K562 (cell line): ENCODE data around the gene TUBGCP6. TPM values are rescaled to one million over a fixed set of nuclear protein-coding genes. Genes with fewer than 3 reads are reported as not detected.

ENCODE experiments used
- ARHGAP35 ChIP-seq: fragments of 450-650 bp; IDR thresholded peaks from 2 replicates; pipeline ENCODE4 v1.6.1; 2018; ENCODE audit not compliant: partially characterized antibody
- BCOR ChIP-seq: fragments of 450-650 bp; IDR thresholded peaks from 2 replicates; pipeline ENCODE4 v1.6.1; 2016
- EP400 ChIP-seq: fragments of 450-650 bp; IDR thresholded peaks from 2 replicates; pipeline ENCODE4 v1.6.1; 2017; ENCODE audit warnings: antibody characterized with exemption, mild to moderate bottlenecking, moderate library complexity
- MAFG ChIP-seq: fragments of 450-650 bp; conservative IDR thresholded peaks from 2 replicates; pipeline ENCODE4 v1.6.1; 2016; ENCODE audit warnings: missing genetic modification characterization, missing compliant biosample characterization
- MITF ChIP-seq: IDR thresholded peaks from 2 replicates; pipeline ENCODE4 v1.6.1; 2014; ENCODE audit warnings: antibody characterized with exemption
- MTA2 ChIP-seq: fragments of 450-650 bp; IDR thresholded peaks from 2 replicates; pipeline ENCODE4 v1.6.1; 2016; ENCODE audit warnings: low read depth
- NR2C1 ChIP-seq, 2 experiments: fragments of 450-650 bp; IDR thresholded peaks; 2 replicates each; pipeline ENCODE4 v1.6.1; 2017; ENCODE audit warnings: mild to moderate bottlenecking in 2 of 2, antibody characterized with exemption in 1 of 2, inconsistent platforms in 1 of 2, missing compliant biosample characterization in 1 of 2, missing genetic modification characterization in 1 of 2
- POLR2B ChIP-seq: fragments of 450-650 bp; IDR thresholded peaks from 2 replicates; pipeline ENCODE4 v1.6.1; 2018; ENCODE audit warnings: low read depth; ENCODE audit not compliant: partially characterized antibody
- PURB ChIP-seq: sonication (generic); formaldehyde crosslinking; IDR thresholded peaks from 2 replicates; pipeline ENCODE4 v1.9.0; 2021; ENCODE audit warnings: low read depth, mild to moderate bottlenecking, missing genetic modification reagents
- REST ChIP-seq, 2 experiments: fragments of 450-650 bp; formaldehyde crosslinking in 1 of 2; IDR thresholded peaks; 2 replicates each; pipeline versions ENCODE4 v1.4.0 to v1.6.1; 2014 to 2020; ENCODE audit warnings: mild to moderate bottlenecking in 2 of 2, borderline replicate concordance in 1 of 2, low read depth in 1 of 2
- SREBF1 ChIP-seq: fragments of 150-350 bp; IDR thresholded peaks from 2 replicates; pipeline ENCODE4 v1.6.1; 2014; ENCODE audit warnings: antibody characterized with exemption, low read depth, low read length, borderline replicate concordance
- ZNF12 ChIP-seq: sonication (generic); formaldehyde crosslinking; IDR thresholded peaks from 2 replicates; pipeline ENCODE4 v1.4.0; 2020; ENCODE audit warnings: mild to moderate bottlenecking, missing genetic modification reagents
- ZNF133 ChIP-seq: fragments of 250-450 bp; sonication (Bioruptor Pico); IDR thresholded peaks from 2 replicates; pipeline ENCODE4 v1.4.0; 2020; ENCODE audit warnings: mild to moderate bottlenecking
- ZNF224 ChIP-seq: sonication (generic); formaldehyde crosslinking; IDR thresholded peaks from 2 replicates; pipeline ENCODE4 v1.8.0; 2022; ENCODE audit warnings: mild to moderate bottlenecking, missing genetic modification reagents
- ZNF274 ChIP-seq: IDR thresholded peaks from 2 replicates; pipeline ENCODE4 v1.6.1; 2011; ENCODE audit warnings: low read depth, mild to moderate bottlenecking, low read length, moderate library complexity, borderline replicate concordance
- ZNF395 ChIP-seq: fragments of 200-800 bp; sonication (Bioruptor generic); IDR thresholded peaks from 2 replicates; pipeline ENCODE4 v1.6.1; 2017; ENCODE audit warnings: missing genetic modification characterization, missing compliant biosample characterization
- polyA plus RNA-seq, 8 experiments: library from polyadenylated mRNA; depleted of rRNA in 4 of 8; stranded (reverse) in 5 of 8; unstranded in 3 of 8; fragments of >200 nt; fragmentation: Nextera tagmentation in 2 of 8; fragmentation: Illumina TruSeq in 1 of 8; extraction: Ambion mirVana in 2 of 8; extraction: Trizol in 1 of 8; gene quantifications; 2 replicates each; pipeline versions ENCODE4 v1.2.1 to v1.2.3, GENCODE V29; 2011 to 2014; ENCODE audit warnings: inconsistent platforms in 1 of 8, missing spikeins in 1 of 8
- total RNA-seq, 7 experiments: library from RNA; depleted of rRNA in 6 of 7; stranded (reverse); fragments of >200 nt in 6 of 7; fragmentation: Illumina TruSeq in 2 of 7; extraction: Trizol in 2 of 7; gene quantifications; 2 replicates each; pipeline versions ENCODE4 v1.2.1 to v1.2.3, GENCODE V29; 2011 to 2021; ENCODE audit warnings: low replicate concordance in 1 of 7

TUBGCP6 gene
- total and polyA plus RNA-seq, 9 of the 15 experiments (the other 6 are each of a cell fraction or from before 2014, with no cell fraction given): 0.76 to 33.0 (median 10.1) TPM

- no peak for TF ChIP-seq SREBF1
- TF ChIP-seq ARHGAP35: no peak
- peak; percentile 84 for TF ChIP-seq POLR2B
- TF ChIP-seq ZNF133: no peak
- TF ChIP-seq PURB (CRISPR knock-in tag): no peak
- no peak for TF ChIP-seq MTA2
- TF ChIP-seq REST (IDR thresholded peaks at IDR 0.05; ENCODE audit: borderline replicate concordance): no peak
- TF ChIP-seq REST (CRISPR knock-in tag; IDR thresholded peaks at IDR 0.05; ENCODE audit: low read depth): peak; percentile 60
- TF ChIP-seq ZNF395: no peak
- TF ChIP-seq BCOR: no peak
- TF ChIP-seq ZNF274: no peak
- peak; percentile 90 for TF ChIP-seq EP400
- no peak for TF ChIP-seq ZNF224 (CRISPR knock-in tag)
- TF ChIP-seq MAFG: no peak
- TF ChIP-seq ZNF12: no peak
- TF ChIP-seq MITF: 0 out of 2 replicates have a peak, but pooled peaks have one; percentile 3
- peak; percentile 12; the same call in 1 of the 2 replicates for TF ChIP-seq NR2C1 (IDR thresholded peaks at IDR 0.05)
- TF ChIP-seq NR2C1 (tag; IDR thresholded peaks at IDR 0.05): no peak; the same call in 1 of the 2 replicates
These were observed at the start of gene TUBGCP6 (continued) for GRCh38 chr22:50244420-50245213.
